ENCODE measurements around the gene OGG1.

The OGG1 gene

GRCh38 chr3:9704347-9705322 is 45.1 kb upstream of the OGG1 start (continued):
- TF ChIP-seq ZNF704 (tag by site-specific recombination; IDR thresholded peaks at IDR 0.05) (no peak), ZNF449 (tag by site-specific recombination; IDR thresholded peaks at IDR 0.05) (no peak), ZNF621 (tag by site-specific recombination; IDR thresholded peaks at IDR 0.05) (no peak), SCRT1 (tag by site-specific recombination; IDR thresholded peaks at IDR 0.05; ENCODE audit: borderline replicate concordance) (no peak), ZNF629 (tag by site-specific recombination; IDR thresholded peaks at IDR 0.05) (0 out of 2 replicates have a peak, but pooled peaks have one; percentile 28), ZNF146 (tag by site-specific recombination; IDR thresholded peaks at IDR 0.05) (no peak), GLIS2 (tag by site-specific recombination; IDR thresholded peaks at IDR 0.05) (peak; percentile 92), ZNF398 (tag by site-specific recombination; IDR thresholded peaks at IDR 0.05) (peak; percentile 98), ZNF221 (tag by site-specific recombination; IDR thresholded peaks at IDR 0.05; ENCODE audit: borderline replicate concordance) (no peak), ZNF280C (tag by site-specific recombination; IDR thresholded peaks at IDR 0.05) (no peak), ZBTB6 (tag by site-specific recombination; IDR thresholded peaks at IDR 0.05) (no peak), AEBP2 (tag by site-specific recombination; IDR thresholded peaks at IDR 0.05; ENCODE audit: borderline replicate concordance) (no peak), ZNF501 (tag by site-specific recombination; IDR thresholded peaks at IDR 0.05) (no peak), ZNF747 (tag by site-specific recombination; IDR thresholded peaks at IDR 0.05) (no peak), EGR2 (tag by site-specific recombination; IDR thresholded peaks at IDR 0.05; ENCODE audit: low read depth) (peak; percentile 58), PRDM1 (tag by site-specific recombination; IDR thresholded peaks at IDR 0.05) (no peak), ZSCAN4 (tag by site-specific recombination; IDR thresholded peaks at IDR 0.05) (no peak), ZNF692 (tag by site-specific recombination; IDR thresholded peaks at IDR 0.05) (peak; percentile 31; the same call in 1 of the 2 replicates), FEZF1 (tag by site-specific recombination; IDR thresholded peaks at IDR 0.05) (no peak), ZNF48 (tag by site-specific recombination; IDR thresholded peaks at IDR 0.05) (no peak), HOXA7 (CRISPR knock-in tag; IDR thresholded peaks at IDR 0.05; ENCODE audit: borderline replicate concordance) (0 out of 2 replicates have a peak, but pooled peaks have one; percentile 73), ZNF114 (tag by site-specific recombination; IDR thresholded peaks at IDR 0.05) (no peak), HOXD13 (CRISPR knock-in tag; IDR thresholded peaks at IDR 0.05; ENCODE audit: borderline replicate concordance) (no peak), ZNF514 (tag by site-specific recombination; IDR thresholded peaks at IDR 0.05) (no peak), ZFHX2 (tag by site-specific recombination; conservative IDR thresholded peaks at IDR 0.05) (peak; percentile 58), KLF16 (tag by site-specific recombination; IDR thresholded peaks at IDR 0.05) (no peak), ZNF266 (tag by site-specific recombination; IDR thresholded peaks at IDR 0.05; ENCODE audit: low read depth) (no peak)

Measured in HEK293 (cell line).